Middle frontal gyrus (tissue), 1 donor: Measurements from ENCODE around the gene ADRA2B.

Experiments used
- DNase-seq: peaks from one replicate; pipeline ENCODE4 v3.0.0-alpha.2; 2015; ENCODE audit warnings: low spot score; ENCODE audit errors: extremely low spot score

Gene ADRA2B

DNA sequence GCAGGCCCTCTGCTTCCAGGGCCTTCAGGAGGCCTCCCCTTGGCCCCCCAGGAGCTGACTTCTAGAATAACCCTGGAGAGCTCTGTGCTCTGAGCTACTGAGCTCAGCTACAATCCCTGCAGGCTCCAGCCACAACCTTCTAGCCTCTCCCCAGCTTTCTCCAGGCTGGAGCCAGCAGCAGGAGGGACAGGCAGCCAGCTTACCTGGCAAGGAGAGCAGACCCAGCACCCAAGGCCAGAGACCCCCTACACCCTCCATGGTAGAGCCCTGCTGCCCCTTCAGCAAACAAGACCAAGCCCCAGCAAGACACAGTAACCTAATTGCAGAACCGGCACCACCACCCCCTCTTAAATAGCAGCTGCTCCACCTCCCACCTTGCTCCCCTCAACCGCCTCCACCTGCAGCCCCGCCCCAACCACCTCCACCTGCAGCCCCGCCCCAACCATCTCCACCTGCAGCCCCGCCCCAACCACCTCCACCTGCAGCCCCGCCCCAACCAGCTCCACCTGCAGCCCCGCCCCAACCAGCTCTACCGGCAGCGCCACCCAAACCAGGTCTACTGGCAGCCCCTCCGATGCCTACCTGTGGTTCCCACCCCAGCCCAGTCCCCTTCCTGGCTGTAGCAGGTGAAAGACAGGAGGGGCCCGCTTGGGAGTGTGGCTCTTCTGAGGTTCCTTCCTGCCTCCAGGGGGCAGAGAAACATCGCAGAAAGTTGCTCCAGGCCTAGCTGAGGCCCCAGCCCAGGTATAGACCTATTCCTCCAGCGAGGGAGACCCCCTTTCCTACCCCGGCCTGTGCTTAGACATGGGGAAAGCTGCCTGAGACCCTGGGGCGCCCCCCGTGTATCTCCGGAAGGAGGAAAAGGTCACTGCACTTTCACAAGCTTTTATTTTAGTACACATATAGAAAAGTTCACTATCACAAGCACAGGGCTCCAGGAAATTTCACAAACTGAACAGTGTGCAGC, 22.1 kb upstream of the ADRA2B start, which contains the start of gene ASTL:
Gene ASTL, minus strand, starts transcription at position 324 of the 967 bp plus-strand sequence. Its CDS starts 66 bp downstream, at position 258.
- DNase-seq: peak; percentile 13

DNA sequence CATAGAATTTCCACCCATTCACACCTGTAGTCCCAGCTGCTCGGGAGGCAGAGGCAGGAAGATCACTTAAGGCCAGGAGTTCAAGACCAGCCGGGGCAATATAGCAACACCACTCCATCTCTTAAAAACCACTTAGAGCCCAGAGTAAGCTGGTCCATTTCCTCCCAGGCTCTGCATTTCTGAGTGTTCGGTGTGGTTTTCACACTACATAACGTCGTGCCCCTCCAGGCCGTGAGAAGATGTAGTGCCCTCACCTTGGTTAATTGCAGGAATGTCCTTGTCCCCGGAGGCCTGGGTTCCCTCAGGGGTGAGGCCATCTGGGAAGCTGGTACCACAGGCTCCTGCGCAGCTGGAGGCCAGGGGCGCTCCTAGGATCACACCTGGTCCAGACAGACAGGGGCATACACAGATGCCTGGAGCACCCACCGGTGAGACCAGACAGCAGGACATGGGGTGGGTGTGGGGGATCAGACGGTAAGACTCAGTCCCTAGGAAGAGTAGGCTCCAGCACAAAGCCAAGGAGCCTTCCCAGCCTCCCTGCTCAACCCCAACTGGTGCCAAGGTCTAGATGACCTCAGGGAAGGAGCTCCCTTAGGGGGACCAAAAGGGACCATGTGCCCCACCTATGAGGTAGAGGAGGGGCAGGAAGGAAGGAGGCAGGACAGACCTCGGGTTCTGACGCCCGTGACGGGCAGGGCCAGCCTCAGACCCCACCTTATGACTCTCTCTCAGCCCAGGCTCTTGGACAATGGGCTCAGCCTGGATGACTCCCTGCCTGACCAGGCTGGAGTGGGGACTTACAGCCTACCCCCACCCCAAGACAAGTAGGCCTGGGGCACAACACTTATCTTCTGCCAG, 21.2 kb upstream of the ADRA2B start:
- DNase-seq: no peak

DNA sequence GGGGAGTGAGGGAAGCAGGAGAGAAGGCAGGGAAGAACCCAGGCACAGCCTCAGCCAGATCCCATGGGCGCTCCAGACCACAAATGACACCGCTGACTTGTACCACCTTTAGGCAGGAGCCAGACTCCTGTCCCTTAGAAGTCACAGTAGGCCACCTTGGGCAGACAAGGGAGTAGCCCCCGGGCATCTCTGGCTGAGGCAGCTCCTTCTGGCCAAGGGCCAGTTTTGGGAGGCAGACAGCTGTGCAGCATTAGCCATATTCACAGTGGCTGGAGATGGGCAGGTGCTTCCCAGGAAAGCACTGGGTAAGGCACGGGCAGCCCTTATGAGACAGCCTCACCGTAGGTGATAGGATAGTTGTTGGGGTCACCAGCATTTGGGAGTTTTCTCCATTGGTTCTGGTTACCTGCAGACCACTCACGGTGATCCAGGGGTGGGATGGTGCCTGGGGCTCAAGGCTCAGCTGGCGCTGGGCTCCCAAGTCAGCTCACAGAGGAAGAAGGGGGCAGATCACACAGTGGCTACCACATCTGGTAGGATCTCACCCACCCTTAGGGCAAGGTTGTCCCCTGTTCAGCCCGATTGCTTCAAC, 19.9 kb upstream of the ADRA2B start:
- no peak for DNase-seq

DNA sequence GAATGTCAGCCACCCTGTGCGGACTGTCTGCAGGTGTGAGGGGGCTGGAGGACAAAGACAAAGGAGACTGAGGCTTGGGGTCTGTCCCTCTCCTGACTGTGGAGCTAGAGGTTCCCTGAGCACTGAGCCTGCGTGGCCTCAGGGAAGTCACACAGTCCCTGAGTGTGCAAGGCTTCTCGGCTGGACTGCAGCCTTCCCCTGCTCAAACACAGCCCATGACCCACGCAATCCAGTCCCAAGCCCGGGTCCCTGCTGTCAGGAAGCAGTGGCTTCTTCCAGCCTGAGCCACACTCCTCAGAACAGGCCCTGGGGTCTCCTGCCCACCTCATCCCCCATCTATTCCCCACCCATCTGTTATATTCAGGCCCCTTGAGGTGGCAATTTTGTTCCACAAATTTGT, 19.2 kb upstream of the ADRA2B start:
- DNase-seq: no peak

DNA sequence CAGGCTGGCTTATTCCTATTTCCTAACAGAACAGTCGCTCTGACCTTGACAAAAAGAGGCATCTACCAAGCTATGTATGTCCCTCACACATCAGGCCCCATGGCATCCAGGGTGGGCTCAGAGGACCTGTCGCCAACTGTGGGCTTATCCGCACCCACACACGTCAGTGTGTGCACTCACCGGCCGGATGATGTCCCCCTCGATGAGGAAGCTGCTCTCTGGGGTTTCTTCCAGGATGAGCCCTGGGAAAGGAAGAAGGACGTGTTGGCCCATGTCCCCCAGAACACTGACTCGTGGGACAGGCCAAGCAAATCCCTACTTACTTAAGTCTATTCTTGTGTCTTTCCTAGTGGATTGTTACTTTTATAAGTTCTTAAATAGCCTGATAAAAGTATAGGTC, 18.8 kb upstream of the ADRA2B start:
- no peak for DNase-seq

DNA sequence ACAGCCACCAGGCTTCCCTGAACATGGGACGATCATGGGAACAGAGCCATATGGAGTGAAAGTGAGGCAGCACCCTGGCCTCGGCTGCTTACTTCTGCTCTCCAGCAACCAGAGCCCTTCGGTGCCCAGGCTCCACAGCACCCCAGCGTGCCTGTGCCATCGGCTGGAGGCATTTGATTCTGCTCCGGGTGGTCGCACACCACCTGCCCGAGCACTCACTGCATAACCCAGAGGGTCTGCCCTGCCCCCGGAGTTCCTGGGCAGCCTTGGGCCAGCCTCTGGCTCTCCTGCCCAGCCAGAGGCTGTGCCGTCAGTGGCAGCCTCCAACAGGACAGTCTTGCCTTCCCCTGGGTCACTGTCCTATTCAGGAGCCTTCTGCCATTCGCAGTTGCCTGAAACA, 18.1 kb upstream of the ADRA2B start:
- DNase-seq: no peak

DNA sequence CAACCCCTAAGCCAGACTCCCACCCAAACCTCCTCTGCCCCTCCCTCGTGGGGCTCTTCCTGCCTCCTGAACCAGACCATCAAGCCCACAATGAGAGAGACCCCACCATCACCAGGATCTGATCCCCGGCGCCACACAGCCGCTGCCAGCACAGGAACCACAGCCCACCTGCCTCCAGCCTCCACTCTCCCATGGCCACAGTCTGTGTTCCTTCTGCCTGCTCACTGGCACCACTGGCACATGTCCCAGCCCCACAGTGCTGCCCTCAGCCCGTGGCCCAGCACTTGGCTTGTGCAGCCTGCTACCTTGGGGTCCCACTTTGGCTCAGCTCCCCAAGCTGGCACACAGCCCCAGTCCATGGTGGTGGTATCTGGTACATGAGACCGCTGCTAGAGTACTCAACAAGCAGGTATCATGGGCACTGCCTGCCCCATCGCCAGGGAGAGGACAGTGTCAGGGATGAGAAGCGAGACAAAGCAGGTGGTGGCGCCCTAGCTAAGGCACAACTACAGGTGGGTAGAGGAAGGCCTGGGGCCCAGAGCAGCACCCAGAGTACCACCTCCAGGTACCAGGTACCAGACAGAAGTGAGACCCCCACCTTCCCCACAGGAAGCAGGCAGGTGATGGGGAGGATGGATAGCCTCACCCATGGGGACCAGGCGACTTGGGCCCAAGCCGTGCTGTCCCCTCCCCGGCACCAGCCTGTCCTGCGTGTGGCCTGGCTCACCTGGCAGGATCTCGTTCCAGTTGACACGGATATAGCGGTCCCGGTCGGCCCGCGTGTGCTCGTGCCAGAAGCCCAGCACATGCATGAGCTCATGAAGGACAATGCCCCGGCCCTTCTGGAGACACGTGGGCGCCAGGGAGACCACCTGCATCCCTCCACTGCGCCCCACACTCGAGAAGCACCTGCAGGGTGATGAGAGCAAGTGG, 15.7 kb upstream of the ADRA2B start:
- DNase-seq: no peak

DNA sequence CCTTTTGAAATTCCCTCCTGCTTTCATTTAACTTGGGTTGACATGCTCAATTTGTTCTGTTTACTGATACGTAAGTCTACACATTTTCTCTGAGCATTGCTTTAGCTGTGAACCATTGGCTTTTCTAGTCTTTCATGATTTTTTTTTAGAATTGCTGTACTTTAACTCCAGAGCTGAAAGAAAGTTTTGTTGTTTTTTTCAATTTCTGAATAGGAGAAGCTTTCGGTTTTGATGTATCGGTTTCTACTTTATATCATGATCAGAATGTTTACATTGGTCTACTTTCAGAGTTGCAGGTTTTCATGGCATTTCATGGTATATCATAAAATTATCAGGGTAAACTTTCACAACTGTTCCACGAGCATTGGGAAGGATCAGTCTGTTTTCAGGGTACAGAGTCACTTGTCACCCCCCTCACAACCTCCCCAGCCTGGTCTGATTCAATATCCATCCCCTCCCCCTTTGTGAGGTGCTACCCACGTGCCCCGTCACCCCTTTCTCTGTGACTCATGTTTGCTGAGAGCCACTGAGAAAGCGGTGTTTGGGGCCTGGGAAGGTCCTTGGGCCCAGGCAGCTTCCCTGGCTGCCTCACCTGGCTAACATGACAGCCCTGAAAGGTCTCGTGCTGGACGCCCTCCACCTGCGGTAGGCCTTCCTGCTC, 14.9 kb upstream of the ADRA2B start:
- DNase-seq: no peak

DNA sequence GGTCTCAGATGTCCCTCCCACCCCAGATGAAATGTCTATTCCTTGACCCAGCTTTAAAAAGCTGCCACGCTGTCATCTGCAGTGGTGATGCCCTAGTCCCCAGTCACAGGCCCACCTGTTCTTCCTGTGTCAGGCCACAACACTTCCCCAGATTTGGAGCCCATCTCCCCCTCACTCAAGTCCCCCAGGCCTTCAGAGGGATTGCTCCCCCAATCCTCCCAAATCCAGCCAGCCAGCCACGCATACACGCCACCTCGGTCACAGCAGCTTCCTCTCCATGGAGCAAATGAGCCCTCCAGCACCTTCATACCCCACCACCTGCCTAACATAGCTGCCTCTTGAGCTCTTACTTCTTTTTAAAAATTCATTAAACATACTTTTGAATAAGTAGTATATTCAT, 14.1 kb upstream of the ADRA2B start:
- no peak for DNase-seq

DNA sequence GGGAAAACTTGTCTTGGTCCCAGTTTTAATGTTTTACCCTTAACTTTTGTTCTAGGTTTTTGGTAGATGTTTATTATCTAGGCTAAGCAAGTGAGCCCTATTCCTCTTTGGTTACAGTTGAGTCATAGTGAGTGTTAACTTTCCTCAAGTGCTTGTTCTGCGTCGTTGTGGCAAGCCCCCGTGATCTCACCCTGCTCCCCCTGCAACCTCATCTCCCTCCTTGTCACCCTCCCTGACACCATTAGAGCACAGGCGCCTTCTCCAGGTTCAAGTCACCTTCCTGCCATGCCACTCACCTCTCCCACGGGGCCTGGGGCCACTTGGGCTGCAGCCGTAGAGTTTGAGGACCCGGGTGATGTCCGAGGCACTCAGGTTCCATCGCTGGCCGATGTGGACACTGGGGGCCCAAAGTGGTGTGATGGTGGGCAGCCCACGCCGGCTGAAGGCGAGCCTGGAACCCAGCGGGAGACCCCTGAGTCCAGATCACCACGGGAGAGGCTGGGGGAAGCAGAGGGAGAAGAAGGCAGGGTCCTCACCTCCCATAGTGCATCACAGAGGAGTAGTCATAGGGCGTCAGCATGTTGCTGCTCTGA, 13.3 kb upstream of the ADRA2B start:
- DNase-seq: no peak

DNA sequence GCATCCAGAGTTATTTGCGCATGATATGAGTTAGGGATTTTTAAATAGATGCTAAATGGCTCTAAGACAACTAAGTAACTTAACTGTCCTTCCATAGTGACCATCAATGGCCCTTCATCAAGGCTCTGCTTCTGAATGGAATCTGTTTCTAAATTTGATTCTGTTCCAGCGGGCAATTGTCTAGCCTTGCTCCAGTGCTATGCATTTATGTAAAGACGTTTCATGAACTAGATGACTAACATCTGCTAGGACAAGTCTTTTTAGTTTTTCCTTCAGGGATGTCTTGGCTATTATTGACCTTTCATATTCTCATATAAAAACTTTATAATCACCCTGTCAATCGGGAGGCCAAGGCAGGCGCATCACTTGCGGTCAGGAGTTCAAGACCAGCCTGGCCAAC, 12.1 kb upstream of the ADRA2B start:
- no peak for DNase-seq

DNA sequence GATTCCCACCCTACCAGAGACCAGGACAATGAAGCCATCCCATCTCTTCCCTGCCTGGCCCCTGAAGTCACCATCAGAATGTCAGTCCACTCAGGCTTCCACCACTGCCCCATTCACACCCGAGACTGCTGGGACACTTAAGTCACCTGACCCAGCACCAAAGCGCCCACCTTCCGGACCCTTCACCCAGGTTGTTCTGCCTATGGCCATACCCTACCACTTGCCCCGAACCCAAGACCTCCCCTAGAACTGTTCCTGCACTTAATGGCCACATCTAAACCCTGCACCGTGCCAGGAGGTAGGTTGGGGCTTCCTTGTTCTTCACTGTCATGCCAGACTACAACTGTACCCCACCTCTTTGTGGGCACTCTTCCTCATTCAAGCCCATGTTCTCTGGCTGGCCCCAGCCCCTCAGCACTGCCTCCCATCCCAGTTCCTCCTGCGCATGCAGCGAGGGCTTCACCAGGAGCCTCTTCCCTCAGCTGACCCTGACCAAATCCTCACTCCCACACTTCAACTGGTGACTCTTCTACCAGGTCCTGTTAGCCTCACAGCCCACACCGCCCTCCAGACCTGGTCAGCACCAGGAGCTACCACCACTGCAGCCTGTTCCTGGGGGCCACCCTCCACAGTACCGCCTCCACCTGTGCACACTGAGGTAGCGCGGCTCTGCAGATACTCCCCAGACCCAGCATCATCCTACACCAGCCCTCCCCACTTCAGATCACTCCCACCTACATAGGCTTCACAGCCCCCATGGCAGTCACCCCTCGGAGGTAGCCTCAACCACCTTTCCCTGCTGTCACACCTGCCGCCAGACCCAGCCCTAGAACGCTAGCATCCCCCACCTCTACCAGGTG, 8.3 kb upstream of the ADRA2B start:
- no peak for DNase-seq

DNA sequence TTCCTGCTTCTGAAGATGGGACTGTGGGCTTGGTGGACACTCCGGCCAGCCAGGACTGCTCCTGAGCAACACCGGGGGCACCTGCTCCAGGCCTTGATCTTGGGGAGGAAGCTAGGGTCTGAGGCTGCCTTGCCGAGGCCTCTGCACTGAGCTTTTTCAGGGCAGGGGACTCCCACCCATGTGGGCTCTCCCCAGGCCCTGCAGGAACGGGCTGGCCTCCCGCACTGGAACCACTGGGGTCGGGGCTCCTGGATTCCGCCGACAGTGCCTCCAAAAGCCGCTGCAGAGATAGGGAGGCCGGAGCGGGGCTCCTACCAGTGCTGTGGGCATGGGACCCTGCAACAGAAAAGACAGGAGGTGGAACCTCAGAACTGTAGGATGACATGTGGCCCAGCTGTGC, 7.6 kb upstream of the ADRA2B start:
- DNase-seq: no peak

DNA sequence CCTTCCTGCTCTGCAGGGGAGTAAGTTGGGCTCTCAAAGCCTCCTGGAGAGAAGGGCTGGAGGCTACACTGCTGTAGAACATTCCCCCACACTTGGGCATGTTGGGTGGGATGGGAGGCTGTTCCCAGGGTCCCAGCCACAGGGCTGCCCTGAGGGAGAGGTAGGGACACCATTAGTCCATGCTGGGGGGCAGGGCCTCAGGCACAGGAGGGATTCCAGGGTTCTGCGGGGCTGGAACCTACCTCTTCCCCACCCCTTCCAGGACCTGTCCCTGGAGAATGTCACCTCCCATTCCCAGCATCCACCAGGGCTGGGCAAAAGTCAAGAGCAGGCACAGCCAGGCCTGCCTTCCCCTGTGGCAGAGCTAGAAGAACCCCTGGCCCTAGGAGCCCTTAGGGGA, 6.9 kb upstream of the ADRA2B start:
- DNase-seq: no peak

DNA sequence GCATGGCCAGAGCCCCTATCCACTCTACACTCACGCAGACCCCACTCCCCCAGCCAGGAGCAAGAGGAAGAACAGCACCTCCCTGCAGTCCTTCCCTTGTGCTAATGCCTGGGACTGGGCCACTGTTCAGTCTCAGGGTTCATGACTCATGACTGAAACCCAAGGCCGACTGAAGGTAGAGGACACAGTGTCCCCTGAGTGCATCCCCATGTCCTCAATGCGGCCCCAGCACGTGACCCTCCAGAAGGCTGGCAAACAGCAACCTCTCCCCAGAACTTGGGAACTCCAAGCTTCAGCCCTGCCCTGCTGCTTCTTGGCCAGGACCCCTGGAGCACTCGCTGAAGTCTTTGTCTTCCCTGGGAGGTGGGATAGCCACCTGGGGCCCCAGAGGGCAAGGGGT, 6.0 kb upstream of the ADRA2B start:
- no peak for DNase-seq

DNA sequence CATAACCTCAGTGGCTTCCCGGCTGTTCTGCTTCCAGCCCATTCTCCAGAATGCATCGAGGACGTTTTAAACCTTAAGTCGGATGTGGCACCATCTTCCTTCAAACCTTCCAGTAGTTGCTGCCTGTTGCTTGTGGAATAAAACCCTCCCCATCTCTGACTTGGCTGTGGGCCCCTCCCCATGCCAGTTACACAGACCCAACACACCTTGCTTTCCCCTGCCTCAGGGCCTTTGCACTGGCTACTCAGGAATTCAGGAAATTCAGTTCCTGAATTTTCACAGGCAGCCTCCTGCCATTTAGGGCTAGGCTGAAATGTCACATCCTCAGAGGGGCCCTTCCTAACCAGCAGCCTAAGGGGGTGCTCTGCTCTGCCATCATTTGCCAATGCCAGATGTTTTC, 5.0 kb upstream of the ADRA2B start:
- no peak for DNase-seq

DNA sequence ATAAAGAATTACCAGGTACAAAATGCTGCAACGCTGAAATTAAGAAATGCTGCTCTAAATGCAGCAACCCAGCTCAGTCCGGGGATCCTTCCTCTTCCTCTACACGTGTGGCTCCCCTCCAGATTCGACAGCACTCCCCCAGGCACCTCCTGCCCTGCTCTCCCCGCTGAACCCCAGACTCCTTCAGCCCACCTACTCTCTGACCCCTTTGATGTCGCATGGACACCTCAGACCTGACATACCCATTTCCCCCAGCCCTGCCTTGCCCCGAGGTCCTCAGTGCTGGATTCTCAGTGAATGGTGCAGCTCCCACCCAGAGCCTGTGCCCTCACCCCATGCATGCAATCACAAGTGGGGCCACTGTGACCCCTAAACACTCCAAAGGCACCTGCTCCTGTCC, 4.6 kb upstream of the ADRA2B start:
- DNase-seq: no peak

DNA sequence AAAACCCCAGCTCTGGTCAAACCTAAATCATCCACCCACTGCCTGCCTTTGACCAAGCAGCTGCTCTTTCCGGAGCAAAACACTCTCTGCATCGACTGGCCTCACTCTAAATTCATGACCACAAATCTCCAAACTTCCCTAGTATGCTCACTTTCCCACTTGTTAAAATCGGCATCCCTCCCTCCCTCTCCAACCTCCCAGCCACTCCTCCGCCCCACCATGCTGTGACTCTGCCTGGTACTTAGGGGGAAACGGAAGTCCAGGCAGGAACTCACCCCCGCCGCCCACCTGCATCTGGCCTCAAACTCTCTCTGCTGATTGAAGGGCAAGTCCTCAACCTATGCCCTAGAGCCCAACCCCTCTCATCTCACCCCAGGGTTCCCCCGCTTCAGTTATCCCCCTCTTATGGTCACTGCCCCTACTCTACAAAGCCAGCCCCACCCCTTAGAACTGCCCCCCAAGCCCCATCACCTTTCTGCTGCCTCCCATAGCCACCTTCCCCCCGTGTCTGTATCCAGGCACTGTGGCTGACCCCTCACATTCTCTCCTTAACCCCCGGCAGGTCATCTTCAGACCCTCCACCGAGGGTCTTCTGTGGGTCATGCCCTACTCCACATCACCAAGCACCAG, 3.8 kb upstream of the ADRA2B start:
- no peak for DNase-seq

DNA sequence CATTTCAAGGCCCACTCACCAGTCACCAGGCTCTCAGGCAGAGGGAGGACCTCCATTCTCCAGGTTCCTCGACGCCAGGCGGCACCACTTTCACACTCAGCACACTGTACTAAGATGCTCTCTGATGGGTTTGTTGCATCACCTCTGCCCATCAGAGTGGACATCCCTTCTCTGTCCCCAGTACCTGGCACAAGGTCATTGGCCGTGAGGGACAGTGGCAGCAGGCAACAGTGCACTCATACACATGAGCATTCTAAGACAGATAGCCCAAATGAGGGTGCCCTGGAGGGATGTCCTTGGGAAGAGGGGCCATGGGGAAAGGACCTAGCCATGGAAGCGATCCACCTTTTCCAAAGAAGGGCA, 3.0 kb upstream of the ADRA2B start:
- no peak for DNase-seq
